ENCODE measurements around the gene PIP. TPM values are rescaled to one million over a fixed set of nuclear protein-coding genes. Genes with fewer than 3 reads are reported as not detected.
A peak's percentile ranks its signal among the peaks of the same experiment; 100 is the strongest.
"Not testable (repeated sequence)": the region's sequence is repeated elsewhere in the genome, so short reads cannot be mapped to it uniquely, and the experiment has no call there.

Gene PIP
- total RNA-seq, 4 donors from 2014 or later, result not detected

- DNase-seq, result no peak
These were observed 39.8 kb downstream of the PIP start for GRCh38 chr7:143171697-143172096.

GRCh38 chr7:143172354-143172753 is 40.5 kb downstream of the PIP start:
- H3K4me3 ChIP-seq, result peak overlapping the region in 2 of 4 donors; percentile 12 to 33
- H3K4me1 ChIP-seq, result peaks cover 0 to 15% (median 8%) of the 10 kb centered on the region in 4 donors
- TF ChIP-seq POLR2A (IDR thresholded peaks at IDR 0.05), result no peak
- TF ChIP-seq EP300 (IDR thresholded peaks at IDR 0.05; ENCODE audit: low read depth), result no peak
- TF ChIP-seq CTCF (IDR thresholded peaks at IDR 0.05), result no peak
- TF ChIP-seq POLR2AphosphoS5 (IDR thresholded peaks at IDR 0.05), result no peak
- DNase-seq, result peak; percentile 66
- H3K27ac ChIP-seq, result peak overlapping the region in 3 of 4 donors; percentile 21 to 39 (median 31)
- H3K27me3 ChIP-seq, result no peaks in the 10 kb centered on the region
- H3K9me3 ChIP-seq, result peaks cover 0 to 5% of the 10 kb centered on the region in 2 donors
- H3K36me3 ChIP-seq, result no peaks in the 10 kb centered on the region
- in situ Hi-C loops (cut with MboI; ENCODE audit: low pct_ligation_motif_present in 1 of 4, low pct_unique_long_range_greater_than_20kb in 1 of 4, low sequenced_read_pairs in 3 of 4), result no loop called here
- intact Hi-C loops (cut with DNase I; ENCODE audit: low total_unique reads), result no loop called here
- WGBS, 2 donors (ENCODE audit: low coverage in 1 of 2), result 37 to 48% methylated on average over 2 to 4 of the region's 4 CpGs

More at GRCh38 chr7:143171697-143172096, 39.8 kb downstream of the PIP start:
- in situ Hi-C loops (cut with MboI; ENCODE audit: low pct_ligation_motif_present in 1 of 4, low pct_unique_long_range_greater_than_20kb in 1 of 4, low sequenced_read_pairs in 3 of 4) (no loop called here), intact Hi-C loops (cut with DNase I; ENCODE audit: low total_unique reads) (no loop called here)
- peak overlapping the region in 2 of 4 donors; percentile 12 to 33 for H3K4me3 ChIP-seq
- H3K27ac ChIP-seq, result peak overlapping the region in 3 of 4 donors; percentile 21 to 39 (median 31)
- no peaks in the 10 kb centered on the region for H3K9me3 ChIP-seq
- peaks cover 0 to 15% (median 8%) of the 10 kb centered on the region in 4 donors for H3K4me1 ChIP-seq
- TF ChIP-seq EP300 (IDR thresholded peaks at IDR 0.05; ENCODE audit: low read depth), result no peak
- no peak for TF ChIP-seq POLR2A (IDR thresholded peaks at IDR 0.05)
- no peak for TF ChIP-seq POLR2AphosphoS5 (IDR thresholded peaks at IDR 0.05)
- no peak for TF ChIP-seq CTCF (IDR thresholded peaks at IDR 0.05)
- no peaks in the 10 kb centered on the region for H3K36me3 ChIP-seq
- no peaks in the 10 kb centered on the region for H3K27me3 ChIP-seq

- no peak for DNase-seq
- no peaks in the 10 kb centered on the region for H3K27me3 ChIP-seq
- H3K27ac ChIP-seq, result no peak overlapping the region
- H3K4me1 ChIP-seq, result peaks cover 0 to 15% (median 8%) of the 10 kb centered on the region in 4 donors
- no peaks in the 10 kb centered on the region for H3K36me3 ChIP-seq
- intact Hi-C loops (cut with DNase I; ENCODE audit: low total_unique reads), result no loop called here
- in situ Hi-C loops (cut with MboI; ENCODE audit: low pct_ligation_motif_present in 1 of 4, low pct_unique_long_range_greater_than_20kb in 1 of 4, low sequenced_read_pairs in 3 of 4), result no loop called here
- TF ChIP-seq CTCF (IDR thresholded peaks at IDR 0.05) (no peak), POLR2A (IDR thresholded peaks at IDR 0.05) (no peak), EP300 (IDR thresholded peaks at IDR 0.05; ENCODE audit: low read depth) (no peak), POLR2AphosphoS5 (IDR thresholded peaks at IDR 0.05) (no peak)
- H3K4me3 ChIP-seq, result no peak overlapping the region
- 94 to 98% methylated on average over 3 to 5 of the region's 5 CpGs for WGBS, 2 donors (ENCODE audit: low coverage in 1 of 2)
- H3K9me3 ChIP-seq, result peaks cover 0 to 15% of the 10 kb centered on the region in 2 donors
These were observed 44.3 kb downstream of the PIP start for GRCh38 chr7:143176128-143176527.

GRCh38 chr7:143177374-143178119 is 45.7 kb downstream of the PIP start:
- H3K9me3 ChIP-seq, result peaks cover 0 to 15% of the 10 kb centered on the region in 2 donors
- intact Hi-C loops (cut with DNase I; ENCODE audit: low total_unique reads), result no loop called here
- H3K27ac ChIP-seq, result no peak overlapping the region
- in situ Hi-C loops (cut with MboI; ENCODE audit: low pct_ligation_motif_present in 1 of 4, low pct_unique_long_range_greater_than_20kb in 1 of 4, low sequenced_read_pairs in 3 of 4), result no loop called here
- H3K36me3 ChIP-seq, result no peaks in the 10 kb centered on the region
- H3K4me3 ChIP-seq, result no peak overlapping the region
- peaks cover 0 to 3% (median under 1%) of the 10 kb centered on the region in 4 donors for H3K4me1 ChIP-seq
- TF ChIP-seq EP300 (IDR thresholded peaks at IDR 0.05; ENCODE audit: low read depth) (no peak), CTCF (IDR thresholded peaks at IDR 0.05) (no peak), POLR2AphosphoS5 (IDR thresholded peaks at IDR 0.05) (no peak), POLR2A (IDR thresholded peaks at IDR 0.05) (no peak)
- DNase-seq, result no peak
- no peaks in the 10 kb centered on the region for H3K27me3 ChIP-seq
- 87% methylated on average over 2 of the region's 2 CpGs for WGBS, 2 donors (ENCODE audit: low coverage in 1 of 2)

- H3K9me3 ChIP-seq, result peaks cover 0 to 15% of the 10 kb centered on the region in 2 donors
- H3K36me3 ChIP-seq; H3K27ac ChIP-seq; intact Hi-C loops (cut with DNase I; ENCODE audit: low total_unique reads); H3K4me3 ChIP-seq; DNase-seq; in situ Hi-C loops (cut with MboI; ENCODE audit: low pct_ligation_motif_present in 1 of 4, low pct_unique_long_range_greater_than_20kb in 1 of 4, low sequenced_read_pairs in 3 of 4); H3K27me3 ChIP-seq; H3K4me1 ChIP-seq: not testable (repeated sequence)
- 95 to 98% methylated on average over 4 of the region's 4 CpGs for WGBS, 2 donors (ENCODE audit: low coverage in 1 of 2)
These were observed 48.9 kb downstream of the PIP start for GRCh38 chr7:143180771-143181170.
